A673 (cell line): ENCODE measurements around the gene TMEM132C.

Source experiments
- CTCF ChIP-seq: fragments of 300-800, 200-600 bp; sonication (generic); conservative IDR thresholded peaks from 2 replicates; pipeline ENCODE4 v1.5.1; 2017; ENCODE audit warnings: low read depth, mild to moderate bottlenecking, antibody characterized with exemption, low read length, moderate library complexity, mixed read lengths
- EZH2 ChIP-seq: fragments of 200-600 bp; sonication (generic); IDR thresholded peaks from 2 replicates; pipeline ENCODE4 v1.6.1; 2017; ENCODE audit warnings: borderline replicate concordance, low read depth, mild to moderate bottlenecking, mixed read lengths, antibody characterized with exemption, low read length; ENCODE audit not compliant: poor library complexity, severe bottlenecking

GRCh38 chr12:128313931-128314330, 47.0 kb downstream of the TMEM132C start:
- TF ChIP-seq CTCF, result no peak
- no peak for TF ChIP-seq EZH2
